NCI-H2107 treated with DMSO at 0.1 percent for 48 hours (cell line): ENCODE data around the gene APBB1IP.
A peak's percentile ranks its signal among the peaks of the same experiment; 100 is the strongest.
"Not testable (repeated sequence)": the region's sequence is repeated elsewhere in the genome, so short reads cannot be mapped to it uniquely, and the experiment has no call there.

Source experiments
- DNase-seq: peaks from one replicate; lab custom pipeline; 2025; ENCODE audit not compliant: unreplicated experiment; lab: John Stamatoyannopoulos, UW

The APBB1IP gene

DNA sequence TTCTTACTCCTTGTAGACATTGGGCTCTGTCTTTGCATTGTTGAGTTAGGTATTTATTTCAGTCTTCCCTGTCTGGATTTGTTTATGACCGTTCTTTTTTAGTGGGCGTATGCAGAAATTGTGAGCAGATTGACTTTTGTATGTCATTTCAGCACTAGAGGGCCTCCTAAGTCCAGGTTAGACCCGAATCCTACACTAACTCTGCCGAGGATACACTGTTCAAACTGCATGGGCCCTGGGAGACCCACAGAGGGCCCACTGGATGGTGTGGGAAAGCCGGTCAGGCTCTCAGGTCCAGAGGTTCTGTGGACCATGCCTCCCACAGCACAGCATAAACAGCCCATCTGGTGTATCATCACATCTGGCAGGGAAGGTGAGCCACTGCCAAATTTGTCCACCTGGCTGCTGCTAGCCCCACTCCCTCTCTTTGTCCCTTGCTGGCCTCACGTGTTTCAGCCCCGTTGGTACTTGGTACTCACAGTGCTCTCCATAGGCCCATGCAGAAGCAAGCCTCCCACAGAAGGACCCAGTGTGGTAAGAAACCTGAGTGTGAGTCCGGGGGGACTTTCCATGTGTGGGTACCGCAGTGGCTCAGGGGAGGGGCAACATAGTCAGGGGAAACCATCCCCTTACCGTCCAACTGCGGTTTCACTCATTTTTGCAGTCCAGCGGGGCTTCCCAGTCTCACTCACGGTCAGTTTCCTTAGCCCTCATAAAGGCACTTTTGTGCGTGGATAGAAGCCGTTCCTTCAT lies 112.8 kb downstream of the APBB1IP start:
- no peak for DNase-seq

DNA sequence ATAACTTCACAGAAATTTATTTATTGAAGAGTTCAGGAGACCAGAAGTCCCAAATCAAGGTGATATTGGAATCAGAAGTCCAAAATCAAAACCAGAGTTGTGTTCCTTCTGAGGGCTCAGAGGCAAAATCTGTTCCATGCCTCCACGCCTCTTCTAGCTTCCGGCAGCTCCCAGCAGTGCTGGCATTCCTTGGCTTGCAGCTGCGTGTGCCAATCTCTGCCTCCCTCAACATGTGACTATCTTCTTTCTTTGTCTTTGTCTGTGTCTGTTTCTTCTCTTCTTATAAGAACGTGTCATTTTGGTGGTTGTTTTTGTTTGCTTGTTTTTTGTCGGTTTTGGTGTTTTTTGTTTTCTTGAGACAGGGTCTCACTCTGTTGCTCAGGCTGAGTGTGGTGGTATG lies 116.1 kb downstream of the APBB1IP start:
- DNase-seq, result no peak

DNA sequence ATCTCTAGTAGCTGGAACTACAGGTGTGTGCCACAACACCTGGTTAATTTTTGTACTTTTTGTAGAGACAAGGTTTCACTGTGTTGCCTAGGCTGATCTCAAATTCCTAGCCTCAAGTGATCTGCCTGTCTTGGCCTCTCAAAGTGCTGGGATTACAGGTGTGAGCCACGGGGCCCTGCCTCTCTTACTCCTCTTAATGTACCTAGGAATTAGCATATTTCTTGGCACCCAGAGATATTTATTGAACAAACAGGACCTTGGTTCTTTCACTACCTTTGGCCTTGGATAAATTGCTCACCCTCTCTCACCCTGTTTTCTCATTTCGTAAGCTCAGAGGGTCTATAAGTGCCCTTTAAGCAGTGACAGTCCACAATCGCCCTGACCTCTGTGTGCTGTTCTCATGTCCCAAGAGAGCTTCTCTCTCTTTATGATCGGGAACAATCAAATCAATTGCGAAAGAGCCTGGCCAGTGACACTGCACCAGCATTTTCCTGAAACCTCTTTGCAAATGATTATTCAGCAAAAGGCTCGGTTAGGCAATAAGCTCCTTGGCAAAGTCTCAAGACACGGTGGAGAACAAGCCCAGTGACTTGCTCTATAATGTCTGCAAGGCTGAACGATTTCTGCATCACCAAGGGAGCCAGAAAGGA lies 117.7 kb downstream of the APBB1IP start:
- DNase-seq, result no peak

DNA sequence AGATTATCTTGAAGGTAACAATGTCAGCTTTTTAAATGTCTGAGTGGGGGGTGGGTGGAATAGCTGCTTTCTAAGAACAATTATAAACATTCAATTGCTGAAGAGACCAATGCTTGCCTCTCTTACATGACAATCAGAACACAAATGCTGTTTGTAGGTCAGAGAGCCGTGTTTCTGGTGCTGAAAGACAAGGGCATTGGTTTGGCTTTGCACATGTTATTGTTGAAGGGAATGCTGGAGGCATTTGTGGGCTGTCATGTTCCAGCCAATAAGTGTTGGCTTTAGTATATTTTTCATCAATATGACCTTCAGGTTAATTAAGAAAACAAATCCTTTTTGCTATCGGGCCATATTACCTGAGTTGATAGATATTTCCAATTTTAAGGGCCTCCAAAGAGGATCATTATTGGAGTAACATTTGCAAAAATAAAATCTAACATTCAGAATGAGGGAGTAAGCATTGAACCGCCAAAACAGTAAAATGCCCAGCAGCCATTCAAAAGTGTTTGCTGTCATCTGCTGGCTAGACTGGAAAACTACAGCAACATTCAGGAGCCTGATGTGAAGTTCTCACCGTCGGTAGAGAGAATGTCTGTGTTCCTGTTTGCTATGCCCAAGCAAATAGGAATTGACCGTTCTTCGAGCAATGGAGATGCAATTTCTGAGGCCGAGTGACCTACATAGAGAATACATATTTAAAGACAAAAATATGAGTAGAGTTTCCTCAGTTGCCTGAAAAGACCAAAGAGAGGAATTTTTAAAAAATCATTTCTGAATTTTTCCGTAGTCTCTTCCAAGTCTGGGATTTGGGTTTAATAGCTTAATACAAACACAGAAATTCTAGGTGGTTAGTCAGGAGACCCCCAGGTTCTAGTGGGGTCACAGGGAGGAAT lies 118.9 kb downstream of the APBB1IP start:
- peak; percentile 21 for DNase-seq

DNA sequence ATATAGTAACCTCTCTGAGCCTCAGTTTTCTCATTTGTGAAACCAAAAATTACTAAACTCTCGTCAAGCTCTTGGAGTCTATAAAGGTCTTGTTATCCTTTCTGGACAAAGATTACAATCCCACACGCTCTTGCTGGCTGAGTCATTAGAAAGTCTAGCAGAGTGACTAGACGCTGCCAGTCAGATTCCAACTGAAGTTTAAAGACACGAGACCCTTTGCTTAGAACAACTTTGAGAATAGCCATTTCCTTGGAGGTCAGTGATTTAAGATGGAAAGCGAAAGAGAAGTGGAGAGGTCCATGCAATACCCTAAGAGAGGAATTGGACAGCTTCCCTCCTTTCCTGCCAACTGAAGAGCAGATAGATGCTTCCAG lies 119.5 kb downstream of the APBB1IP start:
- DNase-seq, result no peak

DNA sequence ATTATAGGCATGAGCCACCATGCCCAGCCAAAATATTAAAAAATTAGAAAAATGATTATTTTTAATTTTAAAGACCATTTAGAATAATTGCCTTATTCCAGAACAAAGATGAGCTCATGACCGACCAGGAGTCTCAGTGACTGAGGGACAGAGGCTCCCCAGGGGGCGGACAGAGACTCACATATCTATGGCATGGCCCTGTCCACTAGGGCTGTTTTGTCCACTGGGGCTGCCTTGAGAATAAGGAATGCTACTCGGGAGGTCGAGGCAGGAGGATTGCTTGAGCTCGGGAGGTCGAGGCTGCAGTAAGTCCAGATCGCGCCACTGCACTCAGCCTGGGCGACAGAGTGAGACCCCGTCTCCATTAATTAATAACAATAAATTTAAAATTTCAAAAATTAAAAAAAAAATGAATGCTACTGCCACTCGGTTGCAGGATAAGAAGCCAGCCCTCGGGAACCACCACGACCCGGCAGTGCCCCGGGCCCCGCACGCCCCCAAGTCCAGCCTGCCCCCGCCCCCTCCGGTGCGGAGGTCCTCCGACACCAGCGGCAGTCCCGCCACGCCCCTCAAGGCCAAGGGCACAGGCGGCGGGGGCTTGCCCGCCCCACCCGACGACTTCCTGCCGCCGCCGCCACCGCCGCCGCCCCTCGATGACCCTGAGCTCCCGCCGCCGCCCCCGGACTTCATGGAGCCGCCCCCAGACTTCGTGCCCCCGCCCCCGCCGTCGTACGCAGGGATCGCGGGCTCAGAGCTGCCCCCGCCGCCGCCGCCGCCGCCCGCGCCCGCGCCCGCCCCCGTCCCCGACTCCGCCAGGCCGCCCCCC lies 128.6 kb downstream of the APBB1IP start:
- DNase-seq, result no peak

DNA sequence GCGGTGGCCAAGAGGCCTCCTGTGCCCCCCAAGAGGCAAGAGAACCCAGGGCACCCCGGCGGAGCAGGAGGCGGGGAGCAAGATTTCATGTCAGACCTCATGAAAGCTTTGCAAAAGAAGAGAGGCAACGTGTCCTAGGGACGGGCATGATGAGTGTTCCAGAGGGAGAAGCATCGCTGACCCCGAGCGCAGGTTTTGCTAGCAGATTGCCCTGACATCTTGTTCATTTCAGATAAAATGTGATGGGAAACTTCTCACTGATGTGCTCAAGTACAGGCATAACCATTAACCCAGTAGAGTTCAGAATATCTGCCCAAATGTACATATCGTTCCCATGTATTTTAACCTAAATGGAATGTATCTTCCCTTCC lies 129.2 kb downstream of the APBB1IP start:
- no peak for DNase-seq

DNA sequence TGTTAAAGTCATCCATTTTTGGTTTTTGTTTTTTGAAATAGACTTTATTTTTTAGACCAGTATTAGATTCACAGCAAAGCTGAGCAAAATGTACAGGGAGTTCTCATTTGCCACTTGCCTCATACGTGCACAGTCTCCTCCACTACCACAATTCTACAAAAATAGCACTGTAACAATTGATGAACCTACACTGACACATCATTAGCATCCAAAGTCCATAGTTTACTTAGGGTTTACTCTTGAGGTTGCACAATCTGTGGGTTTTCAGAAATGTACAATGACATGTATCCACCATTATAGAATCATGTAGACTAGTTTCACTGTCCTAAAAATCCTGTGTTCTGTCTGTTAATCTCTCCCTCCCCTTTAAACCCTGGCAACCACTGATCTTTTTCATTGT lies 133.5 kb downstream of the APBB1IP start:
- DNase-seq, result no peak

DNA sequence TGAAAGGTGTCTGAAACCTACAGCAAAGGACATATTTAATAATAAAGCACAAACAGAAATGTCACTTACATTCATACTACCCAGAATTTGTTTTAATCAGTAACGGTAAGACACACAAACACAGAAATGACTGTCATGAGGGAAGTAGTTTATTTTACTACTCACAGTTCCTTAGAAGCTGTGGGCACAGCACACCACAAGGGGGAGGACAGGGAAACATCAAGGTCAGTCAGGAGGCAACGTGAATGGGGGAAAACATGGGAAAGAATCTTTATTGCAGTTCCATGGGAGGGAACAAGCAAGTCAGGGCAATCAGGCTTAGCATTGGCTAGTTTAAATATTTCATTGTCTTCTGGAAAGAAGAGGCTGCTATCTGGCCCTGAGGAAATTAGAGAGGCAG lies 135.5 kb downstream of the APBB1IP start:
- DNase-seq, result no peak

DNA sequence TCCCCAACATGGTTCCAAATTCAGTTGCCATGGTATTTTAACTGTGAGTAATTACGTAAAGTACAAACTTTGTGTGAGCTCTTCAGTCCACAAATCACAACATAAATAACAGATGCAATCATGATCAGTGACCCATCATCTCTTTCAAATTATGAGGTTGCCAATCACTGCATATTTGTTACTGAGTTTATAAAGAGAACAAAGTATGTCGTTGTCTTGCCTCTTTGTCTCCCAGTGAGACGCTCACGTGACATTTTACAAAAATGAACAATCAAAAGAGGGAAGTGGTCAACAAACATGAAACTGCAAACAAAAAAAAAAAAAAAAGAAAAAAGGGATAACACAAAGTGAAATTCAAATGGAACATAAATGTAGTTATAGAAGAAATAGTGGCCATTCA lies 136.6 kb downstream of the APBB1IP start:
- no peak for DNase-seq

DNA sequence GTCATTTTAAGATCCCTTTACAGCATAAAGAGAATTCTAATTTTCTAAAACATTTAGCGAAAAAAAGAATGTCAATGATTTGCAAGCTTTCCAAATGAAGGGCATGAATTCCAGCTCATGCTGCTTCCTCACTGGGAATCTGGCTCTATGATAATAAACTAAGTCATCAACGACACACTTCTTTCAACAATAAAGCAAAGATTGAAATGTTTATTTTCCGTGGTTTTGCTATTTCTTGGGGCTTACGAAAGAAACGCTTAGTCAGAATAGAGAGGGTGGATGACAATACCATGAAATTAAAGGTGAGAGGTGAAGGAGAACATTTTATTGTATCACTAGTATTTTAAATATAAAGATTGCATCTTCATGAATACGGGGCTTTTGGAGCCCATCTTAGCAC lies 140.2 kb downstream of the APBB1IP start:
- DNase-seq, result not testable (repeated sequence)

DNA sequence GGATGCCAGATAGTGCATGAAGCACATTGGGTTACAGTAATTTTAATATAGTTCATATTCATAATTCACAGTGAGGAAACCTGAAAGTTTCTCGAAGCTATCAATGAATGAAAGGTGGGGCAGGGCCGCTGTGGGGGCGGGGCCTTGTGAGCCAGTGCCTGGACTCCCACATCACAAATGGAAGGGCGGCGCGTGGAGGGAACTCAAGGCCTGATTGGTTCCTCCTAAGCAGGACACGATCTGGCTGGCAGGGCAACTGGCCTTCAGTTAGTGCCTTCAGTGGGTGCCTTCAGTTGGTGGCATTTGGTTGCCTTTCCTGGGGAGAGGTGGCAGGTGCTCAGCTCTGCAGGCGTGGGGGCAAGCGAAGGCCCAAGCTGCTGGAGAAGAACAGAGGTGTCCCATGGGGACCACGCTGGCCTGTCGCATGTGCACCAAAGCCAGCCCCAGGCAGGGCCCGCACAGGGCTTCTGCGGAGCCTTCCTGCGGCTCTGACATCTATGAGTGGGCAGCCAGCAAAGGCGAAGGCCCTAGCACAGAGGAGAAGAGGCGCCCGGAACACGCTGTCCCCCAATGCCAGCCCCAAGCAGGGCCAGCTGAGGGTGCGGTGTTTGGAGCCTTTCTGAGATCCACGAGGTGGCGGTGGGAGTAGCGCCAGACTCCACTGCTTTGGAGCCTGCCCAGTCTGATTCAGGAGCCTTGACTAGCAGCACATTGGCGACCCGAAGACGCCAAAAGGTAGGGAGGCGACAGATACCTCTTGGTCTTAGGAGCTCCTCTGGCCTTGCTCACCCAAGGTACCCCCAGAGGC lies 141.3 kb downstream of the APBB1IP start:
- no peak for DNase-seq

DNA sequence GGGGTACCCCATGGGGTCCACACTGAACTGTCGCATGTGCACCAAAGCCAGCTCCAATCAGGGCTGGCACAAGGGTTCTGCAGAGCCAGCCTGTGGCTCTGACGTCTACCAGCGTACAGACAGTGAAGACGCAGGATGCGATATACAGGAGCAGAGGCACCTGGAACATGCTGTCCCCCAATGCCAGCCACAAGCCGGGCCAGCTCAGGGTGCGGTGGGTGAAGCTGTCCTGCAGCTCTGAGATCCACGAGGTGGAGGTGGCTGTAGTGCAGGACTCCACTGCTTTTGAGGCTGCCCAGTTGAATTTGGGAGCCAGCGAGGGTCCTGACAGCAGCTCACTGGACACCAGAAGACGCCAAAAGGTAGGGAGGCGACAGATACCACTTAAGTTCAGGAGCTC lies 148.1 kb downstream of the APBB1IP start:
- DNase-seq, result no peak

DNA sequence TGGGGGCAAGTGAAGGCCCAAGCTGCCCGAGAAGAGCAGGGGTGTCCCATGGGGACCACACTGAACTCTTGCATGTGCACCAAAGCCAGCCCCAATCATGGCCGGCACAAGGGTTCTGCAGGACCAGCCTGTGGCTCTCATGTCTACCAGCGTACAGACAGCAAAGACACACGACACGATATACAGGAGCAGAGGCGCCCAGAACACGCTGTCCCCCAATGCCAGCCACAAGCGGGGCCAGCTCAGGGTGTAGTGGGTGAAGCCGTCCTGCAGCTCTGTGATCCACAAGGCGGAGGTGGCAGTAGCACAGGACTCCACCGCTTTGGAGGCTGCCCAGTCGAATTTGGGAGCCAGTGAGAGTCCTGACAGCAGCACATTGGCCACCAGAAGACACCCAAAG lies 150.5 kb downstream of the APBB1IP start:
- no peak for DNase-seq

DNA sequence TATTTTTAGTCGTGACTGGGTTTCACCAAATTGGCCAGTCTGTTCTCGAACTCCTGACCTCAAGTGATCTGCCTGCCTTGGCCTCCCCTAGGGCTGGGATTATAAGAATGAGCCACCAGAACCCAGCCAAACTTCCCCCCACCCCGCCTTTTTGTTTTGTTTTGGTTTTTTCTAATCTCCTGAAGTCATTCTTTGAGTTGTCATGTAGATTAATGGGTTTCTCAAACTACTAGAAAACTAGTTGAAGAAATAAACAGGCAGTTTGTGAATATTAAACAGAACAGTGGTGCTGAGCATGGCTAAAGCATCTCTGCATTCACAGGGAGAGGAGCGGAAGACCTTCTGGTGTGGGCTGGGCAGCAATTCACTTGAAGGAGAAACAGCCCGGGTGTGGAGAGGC lies 151.7 kb downstream of the APBB1IP start:
- not testable (repeated sequence) for DNase-seq

DNA sequence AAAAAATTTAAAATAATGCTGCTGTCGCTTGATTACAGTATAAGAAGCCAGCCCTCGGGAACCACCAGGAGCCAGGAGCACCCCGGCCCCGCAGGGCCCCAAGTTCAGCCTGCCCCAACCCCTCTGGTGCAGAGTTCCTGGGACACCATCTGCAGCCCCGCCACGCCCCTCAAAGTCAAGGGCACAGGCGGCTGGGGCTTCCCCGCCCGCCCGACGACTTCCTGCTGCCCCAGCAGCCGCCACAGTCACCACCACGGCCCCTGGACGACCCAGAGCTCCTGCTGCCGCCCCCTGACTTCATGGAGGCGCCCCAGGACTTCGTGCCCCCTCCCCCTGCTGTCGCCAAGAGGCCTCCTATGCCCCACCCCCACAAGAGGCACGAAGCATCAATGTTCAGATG lies 155.8 kb downstream of the APBB1IP start:
- DNase-seq, result no peak

DNA sequence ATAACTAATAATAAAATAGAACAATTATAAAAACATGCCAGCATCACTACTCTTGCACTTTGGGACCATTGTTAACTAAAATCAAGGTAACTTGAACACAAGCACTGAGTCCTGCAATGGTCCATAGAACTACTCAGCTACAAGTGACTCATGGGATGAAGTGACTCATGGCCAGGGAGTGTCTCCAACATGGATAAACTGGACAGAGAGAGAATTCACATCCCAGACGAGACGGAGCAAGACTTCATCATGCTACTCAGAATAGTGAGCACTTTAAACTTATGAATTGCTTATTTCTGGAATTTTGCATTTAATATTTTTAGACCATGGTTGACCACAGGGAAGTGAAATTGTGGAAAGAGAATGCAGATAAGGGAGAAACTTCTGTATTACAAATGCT lies 165.1 kb downstream of the APBB1IP start:
- DNase-seq, result not testable (repeated sequence)

DNA sequence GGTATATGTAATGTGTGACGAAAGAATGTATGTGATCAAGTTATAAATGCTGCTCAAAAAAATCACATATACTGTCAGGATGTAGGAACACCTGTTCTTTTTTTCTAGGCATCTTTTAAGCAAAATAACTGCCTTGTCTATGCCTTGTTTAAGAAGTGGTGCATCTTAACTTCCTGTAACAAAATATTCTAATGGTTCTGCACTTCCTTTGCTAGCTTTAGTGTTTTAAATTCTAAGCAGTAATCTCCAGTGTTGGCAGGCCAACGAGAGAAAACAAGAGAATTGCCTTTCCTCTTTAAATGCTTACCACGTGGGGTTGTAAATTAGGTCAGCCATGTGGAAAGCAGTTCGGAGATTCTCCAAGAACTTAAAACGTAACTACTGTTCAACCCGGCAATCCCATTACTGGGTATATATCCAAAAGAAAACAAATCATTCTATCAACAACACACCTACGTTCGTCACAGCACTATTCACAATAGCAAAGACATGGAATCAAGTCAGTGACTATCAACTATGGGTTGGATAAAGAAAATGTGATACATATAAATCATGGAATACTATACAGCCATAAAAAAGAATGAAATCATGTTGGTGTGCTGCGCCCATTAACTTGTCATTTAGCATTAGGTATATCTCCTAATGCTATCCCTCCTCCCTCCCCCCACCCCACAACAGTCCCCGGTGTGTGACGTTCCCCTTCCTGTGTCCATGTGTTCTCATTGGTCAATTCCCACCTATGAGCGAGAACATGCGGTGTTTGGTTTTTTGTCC lies 166.4 kb downstream of the APBB1IP start:
- DNase-seq, result not testable (repeated sequence)

DNA sequence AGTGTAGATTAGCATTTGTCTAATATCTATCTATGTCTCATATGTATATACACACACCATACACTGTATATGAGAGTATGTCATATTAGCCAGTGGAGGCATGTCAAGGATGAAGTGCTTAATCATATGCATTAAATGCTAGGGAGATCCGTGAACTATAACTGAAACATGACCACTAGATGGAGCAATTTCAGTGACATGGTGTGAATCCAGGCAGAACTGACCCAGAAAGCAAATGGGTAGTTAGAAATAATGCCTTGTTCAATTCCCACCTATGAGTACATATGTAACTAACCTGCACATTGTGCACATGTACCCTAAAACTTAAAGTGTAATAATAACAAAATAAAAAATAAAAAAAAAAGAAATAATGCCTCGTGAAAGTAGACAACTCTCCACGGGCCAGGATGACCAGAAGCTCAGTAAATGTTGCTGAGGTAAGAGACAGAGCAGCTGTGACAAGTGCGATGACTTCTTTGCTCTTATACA lies 168.3 kb downstream of the APBB1IP start:
- not testable (repeated sequence) for DNase-seq
